Mesenteric fat pad (tissue), 1 donor: ENCODE measurements around the gene ACACA. TPM values are rescaled to one million over a fixed set of nuclear protein-coding genes. Genes with fewer than 3 reads are reported as not detected.

Experiments
- DNase-seq: peaks from one replicate; pipeline ENCODE4 v3.0.0-alpha.2; 2020; ENCODE audit warnings: low spot score
- total RNA-seq: library from RNA; stranded (reverse); fragmentation: NEBNext Ultra II Directional; extraction: Animal tissue kit (Norgen Biotek cat#: 25700); gene quantifications from one replicate; pipeline ENCODE4 v1.2.1, GENCODE V29; 2021
- donor health status: DM: yes; HTN: yes; CAD: no.

The ACACA gene
- total RNA-seq, 1 donor from 2014 or later, result 59.1 TPM

GRCh38 chr17:37137070-37137610 lies 269.5 kb downstream of the ACACA start:
- no peak for DNase-seq

- no peak for DNase-seq
Observed at GRCh38 chr17:37135576-37135975, 271.1 kb downstream of the ACACA start.

- DNase-seq, result no peak
Observed at GRCh38 chr17:37134050-37134449, 272.6 kb downstream of the ACACA start.

GRCh38 chr17:37133136-37133535 lies 273.5 kb downstream of the ACACA start:
- no peak for DNase-seq

- DNase-seq, result no peak
Observed at GRCh38 chr17:37131669-37132611, 274.7 kb downstream of the ACACA start.

GRCh38 chr17:37130984-37131446 lies 275.6 kb downstream of the ACACA start:
- DNase-seq, result no peak

- DNase-seq, result no peak
Observed at GRCh38 chr17:37124821-37125173, 281.8 kb downstream of the ACACA start.

GRCh38 chr17:37123941-37124820 lies 282.5 kb downstream of the ACACA start:
- no peak for DNase-seq

- DNase-seq, result no peak
Observed at GRCh38 chr17:37123386-37123785, 283.2 kb downstream of the ACACA start.

GRCh38 chr17:37121616-37122015 lies 285.0 kb downstream of the ACACA start:
- DNase-seq, result no peak

- DNase-seq, result no peak
Observed at GRCh38 chr17:37118366-37119137, 288.1 kb downstream of the ACACA start.

GRCh38 chr17:37117373-37118142 lies 289.1 kb downstream of the ACACA start:
- no peak for DNase-seq

GRCh38 chr17:37116671-37117185 lies 289.9 kb downstream of the ACACA start:
- no peak for DNase-seq

GRCh38 chr17:37111329-37111728 lies 295.3 kb downstream of the ACACA start:
- DNase-seq, result no peak

GRCh38 chr17:37110746-37111145 lies 295.9 kb downstream of the ACACA start:
- no peak for DNase-seq

GRCh38 chr17:37109731-37110710 lies 296.6 kb downstream of the ACACA start:
- DNase-seq, result no peak

GRCh38 chr17:37109106-37109505 lies 297.5 kb downstream of the ACACA start:
- no peak for DNase-seq

- no peak for DNase-seq
Observed at GRCh38 chr17:37107406-37108083, 299.1 kb downstream of the ACACA start.
